Fibroblast of skin of scalp (primary cell): ENCODE results near the gene RIMS1.
"Not testable (repeated sequence)": the region's sequence is repeated elsewhere in the genome, so short reads cannot be mapped to it uniquely, and the experiment has no call there.

Experiments
- DNase-seq: peaks from one replicate; pipeline ENCODE4 v3.0.0-alpha.2; 2013

Gene RIMS1

DNA sequence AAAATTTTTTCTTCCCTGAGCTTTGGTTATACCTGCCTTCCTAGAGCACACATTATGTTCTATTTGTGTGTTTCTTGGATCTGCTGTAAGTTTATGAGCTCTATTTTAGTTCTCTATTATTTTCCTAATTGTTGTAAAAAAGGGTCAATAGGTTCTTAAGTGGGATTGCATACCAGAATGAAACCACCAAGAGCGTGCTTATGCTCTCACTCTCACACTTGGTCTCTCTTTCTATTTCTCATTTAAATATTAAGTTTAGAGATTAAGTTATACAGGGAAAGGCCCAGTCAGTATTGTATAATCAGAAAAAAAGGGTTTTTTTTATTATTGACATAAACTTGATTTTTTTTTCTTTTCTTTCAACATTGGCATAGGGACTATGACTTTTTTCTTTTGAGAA lies 96.8 kb downstream of the RIMS1 start:
- DNase-seq = no peak

DNA sequence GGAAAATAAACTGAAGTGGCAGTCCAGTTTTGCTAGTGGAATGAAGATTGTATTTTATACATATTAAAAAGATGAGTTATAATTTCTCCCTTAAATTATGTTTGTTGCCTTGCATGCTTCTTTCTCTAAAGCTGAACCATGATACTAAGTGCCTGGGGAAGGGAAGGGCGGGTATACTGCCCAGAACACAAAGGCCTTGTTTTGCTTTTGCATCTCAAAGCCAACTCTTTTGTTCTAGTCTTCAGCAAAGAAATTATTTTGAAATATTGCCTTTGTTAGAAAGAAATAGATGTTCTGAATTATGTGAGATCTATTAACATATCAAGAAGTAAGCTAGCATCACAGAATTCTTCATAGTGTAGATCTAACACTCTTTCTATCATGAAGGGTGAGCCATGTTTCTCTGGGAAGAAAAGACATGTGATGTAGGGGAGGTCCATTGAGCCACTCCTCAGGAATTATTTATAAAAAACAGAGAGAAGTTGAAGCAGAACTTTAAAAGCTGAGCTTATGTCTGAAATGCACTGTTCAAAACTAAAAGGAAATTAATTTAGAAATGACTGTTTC lies 108.4 kb downstream of the RIMS1 start:
- DNase-seq = no peak

DNA sequence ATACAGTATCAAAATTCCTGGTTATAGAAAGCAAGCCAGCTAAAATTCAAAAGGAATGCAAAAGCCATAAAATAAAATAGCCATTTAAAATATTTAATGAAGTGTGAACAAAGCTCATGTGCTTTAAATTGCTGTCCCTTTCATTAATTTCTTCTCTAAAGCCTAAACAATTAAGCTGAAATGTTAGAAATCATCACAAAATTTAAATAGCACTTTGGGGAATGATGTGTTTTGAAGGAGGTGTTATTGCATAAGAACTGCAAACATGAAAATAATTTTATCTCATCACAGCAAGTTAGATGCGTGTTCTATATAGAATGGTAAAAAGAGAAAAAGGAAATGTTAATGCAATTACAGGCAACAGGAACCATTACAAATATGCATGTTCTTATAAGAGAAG lies 111.0 kb downstream of the RIMS1 start:
- no peak for DNase-seq

DNA sequence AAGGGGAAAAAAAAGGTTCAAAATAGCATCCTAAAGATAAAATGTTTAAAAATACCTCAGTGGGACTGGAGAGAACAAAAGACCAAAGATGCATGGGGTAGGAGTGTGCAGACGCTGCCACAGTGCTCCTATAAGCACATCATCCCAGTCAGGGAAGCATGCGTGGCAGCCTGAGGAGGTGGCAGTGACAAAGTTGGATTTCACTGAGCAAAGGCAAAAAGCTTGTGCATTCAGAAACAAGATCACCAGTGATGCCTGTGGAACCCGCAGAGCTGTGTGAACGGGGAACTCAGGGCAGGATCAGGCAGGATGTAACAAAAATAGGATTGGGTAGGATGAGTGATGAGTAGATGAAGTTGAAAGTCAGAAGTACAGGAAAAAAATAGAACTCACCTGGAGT lies 116.1 kb downstream of the RIMS1 start:
- DNase-seq = no peak

DNA sequence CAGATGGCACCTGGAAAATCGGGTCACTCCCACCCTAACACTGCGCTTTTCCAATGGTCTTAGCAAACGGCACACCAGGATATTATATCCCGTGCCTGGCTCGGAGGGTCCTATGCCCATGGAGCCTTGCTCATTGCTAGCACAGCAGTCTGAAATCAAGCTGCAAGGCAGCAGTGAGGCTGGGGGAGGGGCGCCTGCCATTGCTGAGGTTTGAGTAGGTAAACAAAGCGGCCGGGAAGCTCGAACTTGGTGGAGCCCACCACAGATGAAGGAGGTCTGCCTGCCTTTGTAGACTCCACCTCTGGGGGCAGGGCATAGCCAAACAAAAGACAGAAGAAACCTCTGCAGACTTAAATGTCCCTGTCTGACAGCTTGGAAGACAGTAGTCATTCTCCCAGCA lies 120.2 kb downstream of the RIMS1 start:
- not testable (repeated sequence) for DNase-seq

DNA sequence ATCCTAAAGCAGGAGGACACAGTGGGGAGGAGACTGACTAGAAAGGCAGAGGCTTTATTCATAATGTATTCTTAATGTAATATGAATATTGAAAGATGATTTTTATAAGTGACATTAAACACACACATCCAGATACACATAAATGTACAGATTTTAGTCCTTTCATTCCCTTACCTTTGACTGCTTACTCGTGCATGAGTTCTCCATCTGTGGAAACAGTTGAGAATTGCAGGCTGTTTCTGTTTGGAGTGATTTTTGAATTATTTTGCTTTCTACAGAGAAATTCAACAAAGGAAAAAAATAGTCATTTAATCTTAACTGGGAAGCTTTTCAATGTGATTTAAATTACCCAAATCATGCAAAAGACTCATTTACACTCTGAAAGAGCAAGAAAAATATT lies 136.5 kb downstream of the RIMS1 start:
- no peak for DNase-seq

DNA sequence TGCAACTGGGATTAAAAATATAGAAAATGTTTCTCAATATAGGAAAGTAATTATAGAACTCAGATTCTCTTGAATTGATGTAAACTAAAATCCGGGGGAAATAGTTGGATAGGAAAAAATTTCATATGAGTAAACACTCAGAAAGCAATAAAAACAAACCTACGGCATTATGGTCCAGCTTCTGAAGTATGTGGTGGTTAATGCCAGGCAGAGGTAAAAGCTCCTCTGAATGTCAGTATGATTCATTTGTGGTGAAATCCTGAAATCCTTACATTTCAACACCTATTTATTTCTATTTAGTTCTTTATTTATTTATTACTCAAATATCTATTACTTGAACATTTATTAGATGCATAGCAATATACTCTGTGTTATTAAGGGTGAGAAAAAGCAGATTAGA lies 145.1 kb downstream of the RIMS1 start:
- peak; percentile 6 for DNase-seq

DNA sequence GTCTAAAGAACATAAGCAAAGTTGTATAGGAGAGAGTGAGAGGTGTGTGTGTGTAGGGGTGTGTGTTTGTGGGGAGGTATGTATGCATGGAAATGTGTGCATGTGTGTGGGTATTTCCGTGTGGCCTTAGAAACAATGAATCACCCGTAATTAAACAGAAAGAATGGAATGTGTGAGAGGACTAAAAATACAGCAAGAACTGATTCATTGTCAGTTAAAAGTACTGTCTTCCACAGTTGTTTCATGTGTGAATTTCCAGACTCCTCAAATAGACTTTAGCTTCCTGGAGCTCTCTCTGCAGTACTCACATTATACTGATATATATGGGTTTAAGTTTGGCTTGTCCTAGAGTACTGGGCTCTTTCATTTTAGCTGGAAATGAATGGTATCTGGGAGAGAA lies 145.7 kb downstream of the RIMS1 start:
- peak; percentile 29 for DNase-seq

DNA sequence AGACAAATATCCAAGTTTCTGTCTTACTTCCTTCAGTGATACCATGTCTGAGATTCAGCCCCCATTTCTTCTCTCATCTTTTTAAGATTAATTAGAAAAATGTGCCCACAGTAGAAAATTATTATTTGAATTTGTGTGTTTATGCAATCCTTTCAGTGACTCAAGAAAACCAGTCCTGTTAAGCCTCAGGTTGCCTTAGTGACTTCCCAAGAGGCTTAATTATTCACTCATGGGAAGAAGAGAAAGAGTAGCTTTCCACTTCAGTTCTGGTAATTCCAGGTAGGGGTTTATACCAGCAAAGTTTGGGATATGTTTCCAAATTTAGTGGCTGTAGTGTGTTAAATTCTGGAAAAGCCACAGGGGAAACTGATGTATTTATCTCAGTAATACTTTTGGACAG lies 149.1 kb downstream of the RIMS1 start:
- no peak for DNase-seq

DNA sequence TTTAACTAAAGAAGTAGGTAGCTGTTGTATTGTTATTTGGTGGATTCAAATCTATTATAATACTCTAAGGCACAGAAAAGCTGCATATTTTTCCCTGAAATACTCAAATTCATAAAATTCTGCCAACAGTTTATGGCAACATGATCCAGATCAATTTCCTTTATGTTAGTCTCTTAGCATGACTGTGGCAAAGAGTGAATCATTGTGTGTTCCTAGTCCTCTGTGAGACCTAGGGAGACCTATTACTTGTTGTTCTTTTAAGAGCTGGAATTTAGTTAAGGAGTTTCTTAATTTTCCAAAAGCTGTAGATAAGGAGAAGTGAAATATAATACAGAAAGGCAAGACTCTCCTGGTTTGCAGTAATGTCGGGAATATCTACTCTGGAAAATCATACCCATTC lies 149.6 kb downstream of the RIMS1 start:
- DNase-seq = no peak

DNA sequence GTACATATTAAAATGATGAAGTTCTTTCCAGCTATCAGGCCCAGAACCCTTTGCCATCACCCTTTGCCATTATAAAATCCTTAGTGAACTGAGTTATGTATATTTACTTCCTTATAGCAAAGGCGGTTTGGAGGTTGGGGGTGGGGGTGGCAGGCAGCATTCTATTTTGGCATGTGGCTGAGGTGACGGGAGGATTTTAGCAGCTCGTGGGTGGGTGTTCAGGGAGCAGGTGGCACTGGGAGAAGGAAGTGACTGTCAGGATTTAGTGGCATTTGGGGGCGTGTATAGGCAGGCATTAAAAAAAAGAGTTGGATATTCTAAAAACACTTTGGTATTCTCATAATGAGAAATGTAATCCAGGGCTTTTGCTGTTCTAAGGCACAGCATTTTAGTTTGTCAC lies 150.7 kb downstream of the RIMS1 start:
- DNase-seq = no peak

DNA sequence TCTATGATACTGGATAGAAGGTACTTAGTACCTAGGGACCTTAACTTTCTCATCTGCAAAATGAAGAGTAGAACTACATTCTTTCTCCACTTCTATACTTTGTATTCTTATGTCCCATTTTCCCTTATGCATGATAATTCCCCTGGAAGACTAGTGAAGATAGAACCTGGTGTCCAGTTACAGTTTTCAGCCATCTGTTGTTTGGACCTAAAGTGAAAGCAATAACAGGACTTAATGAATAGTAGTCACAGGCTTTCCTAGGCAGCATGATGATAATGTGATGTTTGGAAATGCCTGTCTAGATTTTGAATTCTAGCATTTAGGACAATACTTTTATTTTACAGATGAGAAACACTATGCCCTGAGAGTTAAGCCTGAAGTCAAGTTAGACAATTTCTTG lies 153.8 kb downstream of the RIMS1 start:
- no peak for DNase-seq

DNA sequence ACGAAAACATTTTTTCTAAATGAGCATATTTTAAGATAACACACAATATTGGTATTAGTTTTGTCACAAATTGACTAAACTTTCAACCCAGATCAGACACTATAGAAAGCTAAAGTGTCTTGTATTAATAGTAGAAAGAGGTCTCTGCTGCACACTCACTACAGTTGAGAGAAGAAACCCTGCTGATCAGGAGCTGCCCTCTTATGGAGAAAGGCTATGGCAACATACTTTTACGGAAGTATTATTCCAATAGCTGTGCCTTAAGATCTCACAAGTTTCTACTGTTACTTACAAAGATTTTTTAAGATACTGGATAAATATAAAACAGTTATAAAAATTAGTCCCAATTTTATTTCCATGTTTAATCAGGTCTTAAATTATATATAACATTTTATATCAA lies 155.7 kb downstream of the RIMS1 start:
- DNase-seq = peak; percentile 4

DNA sequence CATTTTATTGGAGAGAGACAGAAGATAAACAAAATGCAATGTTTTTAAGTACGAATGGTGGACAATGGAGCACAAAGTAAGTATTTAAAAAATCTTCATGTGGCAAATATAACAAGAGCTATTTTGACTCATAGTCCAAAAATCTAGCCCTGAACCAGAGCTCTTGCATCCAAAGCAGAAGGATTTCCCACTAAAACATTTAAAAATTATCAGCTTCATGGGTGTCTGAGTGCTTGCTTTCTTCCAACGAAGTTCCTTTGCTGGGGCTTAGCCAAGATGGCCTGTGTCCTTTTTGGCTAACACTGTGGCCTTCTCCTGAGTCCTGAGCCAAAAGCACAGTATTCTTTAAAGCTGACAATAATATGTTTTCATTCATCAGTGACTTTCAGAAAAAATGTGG lies 161.7 kb downstream of the RIMS1 start:
- peak; percentile 5 for DNase-seq

DNA sequence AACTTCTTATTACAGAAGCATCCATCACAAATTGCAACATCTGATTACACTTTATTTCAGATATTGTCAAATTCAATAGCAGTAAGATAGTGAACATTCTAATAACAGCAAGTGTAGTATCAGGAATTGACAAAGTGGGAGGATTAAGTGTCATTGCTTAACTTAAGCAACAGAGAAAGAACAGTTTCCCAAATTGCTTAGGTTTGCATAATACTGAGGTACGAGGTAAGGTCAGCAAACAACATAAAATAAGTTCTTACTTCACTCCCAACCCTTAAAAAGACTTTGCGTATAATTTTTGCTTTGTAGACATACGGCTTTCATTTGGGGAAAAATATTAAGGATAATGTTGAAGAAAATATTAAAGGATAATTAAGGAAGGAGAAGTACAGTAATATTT lies 163.0 kb downstream of the RIMS1 start:
- DNase-seq = no peak

DNA sequence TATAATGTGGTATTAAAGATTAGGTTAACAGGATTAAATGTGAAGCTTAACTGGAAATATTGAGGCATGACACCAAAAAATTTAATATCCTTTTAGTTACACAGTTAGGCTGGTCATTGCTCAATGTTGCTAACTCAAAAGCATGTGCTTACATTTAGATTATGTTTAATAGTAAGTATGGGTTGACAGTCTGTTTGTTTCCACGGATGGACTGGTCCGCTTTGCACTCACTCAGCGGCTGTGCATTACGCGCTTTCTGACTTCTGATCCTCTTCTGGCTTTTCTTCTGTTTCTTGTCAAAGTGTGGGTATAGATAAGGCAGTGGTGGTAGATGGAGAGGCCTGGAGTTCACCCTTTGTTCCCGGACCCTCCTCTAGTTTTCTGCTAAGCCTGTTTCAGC lies 174.9 kb downstream of the RIMS1 start:
- no peak for DNase-seq

DNA sequence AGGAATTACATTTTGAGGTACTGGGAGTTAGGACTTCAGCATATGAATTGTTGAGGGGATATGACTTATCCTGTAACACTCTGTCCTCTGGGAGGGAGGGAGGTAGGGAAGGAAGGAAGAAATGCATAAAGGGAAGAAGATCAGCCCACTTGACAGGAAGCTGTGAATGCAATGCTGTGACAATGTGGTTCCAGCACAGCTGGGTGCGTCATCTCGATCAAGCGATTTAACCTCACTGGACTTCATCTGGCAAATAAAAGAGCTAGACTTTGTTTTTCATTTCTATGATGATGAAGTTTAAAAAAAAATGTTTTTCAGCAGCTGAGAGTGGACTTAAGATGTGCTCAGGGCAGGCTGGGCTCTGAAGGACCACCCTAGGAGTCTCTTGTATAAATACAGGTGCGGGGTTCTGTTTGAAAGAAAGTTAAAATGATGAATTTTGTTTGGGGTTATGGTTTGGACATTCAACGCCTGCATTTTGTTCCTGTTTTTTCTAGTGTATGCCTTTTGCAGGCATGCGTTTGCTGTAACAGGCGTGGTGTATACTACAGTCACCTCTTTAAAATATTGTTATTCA lies 178.1 kb downstream of the RIMS1 start:
- DNase-seq = no peak

DNA sequence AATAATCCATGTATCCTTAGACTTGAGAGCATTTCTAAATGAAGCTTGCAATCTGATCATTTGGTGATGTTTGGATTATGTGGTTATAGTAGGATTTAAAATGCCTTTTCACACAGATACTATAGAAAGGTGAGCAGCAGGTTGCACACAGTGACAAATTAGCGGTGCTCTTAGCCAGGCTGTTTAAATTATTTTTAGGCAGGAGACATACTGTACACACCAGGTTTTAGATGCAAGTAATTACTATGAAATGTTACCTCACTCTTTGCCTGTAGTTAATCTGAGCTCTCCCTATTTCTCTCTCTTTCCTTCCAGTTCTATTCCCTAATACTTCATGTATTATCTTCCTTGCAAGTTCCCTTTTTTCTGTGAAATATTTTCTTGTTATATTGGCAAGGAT lies 191.7 kb downstream of the RIMS1 start:
- DNase-seq = no peak

DNA sequence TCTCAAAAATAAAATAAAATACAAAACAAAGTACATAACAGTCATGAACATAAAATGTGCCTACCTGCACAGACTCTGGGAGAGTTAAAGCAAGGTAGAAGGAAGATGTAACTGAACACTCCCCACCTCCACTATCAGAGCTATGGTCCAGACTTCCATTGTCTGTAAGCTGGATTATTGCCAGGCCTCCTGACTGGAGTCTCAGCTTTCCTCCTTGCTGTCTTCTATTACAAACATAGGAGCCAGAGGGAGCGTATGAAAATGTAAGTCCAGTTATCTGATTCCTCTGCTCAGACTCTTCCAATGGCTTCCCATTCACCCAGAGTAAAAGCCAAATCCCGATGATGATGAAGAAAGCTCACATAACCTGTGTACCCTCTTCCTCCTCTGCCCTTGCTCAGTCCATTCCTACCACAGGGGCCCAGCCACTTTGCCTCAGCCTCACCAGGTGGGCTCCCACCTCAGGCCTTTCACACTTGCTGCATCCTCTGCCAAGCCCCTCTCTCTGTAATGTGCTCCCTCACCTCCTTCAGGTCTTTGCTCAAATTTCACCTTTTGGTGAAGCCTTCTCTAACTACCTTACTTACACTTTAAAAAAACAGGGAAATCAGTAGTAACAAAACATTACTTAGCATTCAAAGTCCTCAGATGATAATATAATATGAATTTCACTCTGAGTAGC lies 194.1 kb downstream of the RIMS1 start:
- no peak for DNase-seq

DNA sequence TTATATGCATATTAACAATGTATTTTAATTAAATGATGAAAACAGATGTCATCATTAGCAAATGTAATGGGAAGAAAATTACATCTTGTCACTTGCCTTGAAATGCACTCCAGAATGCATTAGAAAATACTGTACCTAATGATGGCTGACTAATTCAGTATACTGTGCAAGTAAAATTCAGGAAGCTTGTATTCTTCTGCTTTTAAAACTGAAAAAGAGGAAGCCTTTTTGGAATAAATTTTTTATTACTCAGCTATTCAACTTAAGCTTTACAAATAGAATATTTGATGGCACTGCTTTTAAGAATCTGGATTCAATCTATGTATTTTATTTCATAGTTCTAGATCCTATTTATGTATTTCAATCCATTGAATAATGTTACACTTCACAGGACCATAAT lies 195.5 kb downstream of the RIMS1 start:
- DNase-seq = no peak

DNA sequence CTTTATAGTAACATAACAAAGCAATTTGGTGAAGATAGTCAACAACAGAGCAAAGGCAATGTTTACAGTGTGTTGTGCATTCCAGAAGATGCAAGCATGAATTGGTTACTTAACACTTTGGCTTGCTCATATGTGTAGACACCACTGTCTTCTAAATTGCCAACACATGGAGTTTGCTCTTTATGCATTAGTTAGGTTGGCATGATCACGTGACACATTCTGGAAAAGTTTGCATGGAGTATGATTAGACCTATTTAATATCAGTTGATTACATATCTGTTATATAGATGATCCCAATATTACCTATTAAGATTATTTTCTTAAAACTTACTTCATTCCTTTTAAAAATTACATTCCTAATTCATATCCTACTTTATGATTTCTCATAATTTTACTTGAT lies 197.6 kb downstream of the RIMS1 start:
- no peak for DNase-seq

DNA sequence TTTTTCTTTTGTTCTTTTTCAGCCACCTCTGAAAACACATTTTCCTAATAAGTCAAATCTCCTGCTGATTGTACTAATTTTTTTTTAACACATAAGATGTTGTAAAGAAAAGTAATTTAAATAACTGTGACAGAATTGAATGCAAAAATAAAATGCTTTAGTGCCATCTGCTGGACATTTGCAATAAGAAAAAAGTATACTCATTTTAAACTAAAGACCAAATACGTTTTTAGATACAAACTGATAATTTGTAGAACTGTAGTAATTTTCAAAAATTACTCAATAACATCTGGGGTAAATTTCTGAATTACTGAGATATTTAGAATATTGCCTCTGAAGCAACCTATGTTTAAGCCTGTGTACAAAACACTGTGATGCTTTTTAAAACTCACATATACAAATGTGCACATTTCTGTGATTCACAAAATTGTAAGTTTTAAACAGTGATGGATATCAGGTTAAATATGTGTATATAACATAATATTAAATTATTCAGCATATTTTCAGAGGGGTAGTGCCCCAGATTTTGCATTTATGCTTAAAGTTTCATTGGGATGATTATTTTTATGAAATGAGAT lies 198.7 kb downstream of the RIMS1 start:
- DNase-seq = peak; percentile 25

DNA sequence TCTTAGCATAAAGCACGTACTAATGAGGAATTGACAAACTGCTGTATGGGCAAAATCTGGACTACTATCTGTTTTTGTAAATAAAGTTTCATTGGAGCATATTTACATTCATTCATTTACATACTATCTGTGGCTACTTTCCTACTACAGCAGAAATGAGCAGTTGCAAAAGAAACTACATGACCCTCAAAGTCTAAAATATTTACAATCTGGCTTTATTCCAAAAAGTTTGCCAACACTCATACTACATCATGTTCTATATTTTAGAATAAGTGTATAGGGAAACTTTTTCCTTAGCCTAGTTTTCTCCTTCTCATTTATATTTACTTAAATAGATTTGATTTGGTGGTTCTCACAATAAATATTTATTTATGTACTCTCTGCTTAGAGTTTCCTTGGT lies 208.2 kb downstream of the RIMS1 start:
- DNase-seq = no peak

DNA sequence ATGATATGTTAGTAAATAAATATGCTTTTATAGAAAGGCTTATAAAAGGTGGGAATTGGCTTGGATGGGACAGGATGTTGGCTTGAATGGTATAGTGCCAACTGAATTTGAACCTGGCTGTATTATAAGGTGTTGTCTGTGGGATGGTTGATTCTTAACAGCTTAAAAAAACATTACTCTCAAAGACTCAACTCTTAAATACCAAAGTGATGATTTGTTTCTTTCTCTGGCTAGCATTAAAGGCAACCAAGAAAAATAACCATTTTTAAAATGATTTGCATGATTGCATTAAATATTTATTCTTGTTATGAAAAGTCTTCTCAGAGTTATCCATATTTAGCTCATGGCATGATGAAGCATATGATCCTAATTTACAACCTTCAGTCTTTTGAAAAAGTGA lies 216.2 kb downstream of the RIMS1 start:
- DNase-seq = no peak
